ENCODE measurements around the gene MYH15. TPM values are rescaled to one million over a fixed set of nuclear protein-coding genes. Genes with fewer than 3 reads are reported as not detected.

The MYH15 gene
- total RNA-seq, 1 experiment from 2014 or later: 0.09 TPM

DNA sequence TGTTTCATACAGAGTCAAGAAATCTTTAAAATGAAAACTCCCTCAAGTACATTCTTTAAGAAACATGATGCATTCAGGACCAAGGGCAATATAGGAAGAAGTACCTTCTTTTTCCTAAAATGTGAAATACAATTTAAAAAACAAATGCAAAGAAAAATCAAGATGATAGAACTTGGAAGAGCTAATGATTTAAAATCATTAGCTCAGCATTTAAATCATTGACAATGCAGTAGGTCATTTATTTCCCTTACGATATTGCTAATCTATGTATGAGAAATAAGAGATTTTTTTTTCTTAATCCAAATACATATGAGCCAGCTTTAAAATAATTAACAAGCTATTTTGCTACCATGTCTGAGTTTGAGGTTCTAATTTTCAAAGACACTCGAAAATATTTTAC, 108.6 kb downstream of the MYH15 start (continued):
- TF ChIP-seq, protein P1, sequence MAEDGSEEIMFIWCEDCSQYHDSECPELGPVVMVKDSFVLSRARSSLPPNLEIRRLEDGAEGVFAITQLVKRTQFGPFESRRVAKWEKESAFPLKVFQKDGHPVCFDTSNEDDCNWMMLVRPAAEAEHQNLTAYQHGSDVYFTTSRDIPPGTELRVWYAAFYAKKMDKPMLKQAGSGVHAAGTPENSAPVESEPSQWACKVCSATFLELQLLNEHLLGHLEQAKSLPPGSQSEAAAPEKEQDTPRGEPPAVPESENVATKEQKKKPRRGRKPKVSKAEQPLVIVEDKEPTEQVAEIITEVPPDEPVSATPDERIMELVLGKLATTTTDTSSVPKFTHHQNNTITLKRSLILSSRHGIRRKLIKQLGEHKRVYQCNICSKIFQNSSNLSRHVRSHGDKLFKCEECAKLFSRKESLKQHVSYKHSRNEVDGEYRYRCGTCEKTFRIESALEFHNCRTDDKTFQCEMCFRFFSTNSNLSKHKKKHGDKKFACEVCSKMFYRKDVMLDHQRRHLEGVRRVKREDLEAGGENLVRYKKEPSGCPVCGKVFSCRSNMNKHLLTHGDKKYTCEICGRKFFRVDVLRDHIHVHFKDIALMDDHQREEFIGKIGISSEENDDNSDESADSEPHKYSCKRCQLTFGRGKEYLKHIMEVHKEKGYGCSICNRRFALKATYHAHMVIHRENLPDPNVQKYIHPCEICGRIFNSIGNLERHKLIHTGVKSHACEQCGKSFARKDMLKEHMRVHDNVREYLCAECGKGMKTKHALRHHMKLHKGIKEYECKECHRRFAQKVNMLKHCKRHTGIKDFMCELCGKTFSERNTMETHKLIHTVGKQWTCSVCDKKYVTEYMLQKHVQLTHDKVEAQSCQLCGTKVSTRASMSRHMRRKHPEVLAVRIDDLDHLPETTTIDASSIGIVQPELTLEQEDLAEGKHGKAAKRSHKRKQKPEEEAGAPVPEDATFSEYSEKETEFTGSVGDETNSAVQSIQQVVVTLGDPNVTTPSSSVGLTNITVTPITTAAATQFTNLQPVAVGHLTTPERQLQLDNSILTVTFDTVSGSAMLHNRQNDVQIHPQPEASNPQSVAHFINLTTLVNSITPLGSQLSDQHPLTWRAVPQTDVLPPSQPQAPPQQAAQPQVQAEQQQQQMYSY (CRISPR knock-in tag; IDR thresholded peaks at IDR 0.05): no peak
- TF ChIP-seq, protein P2, sequence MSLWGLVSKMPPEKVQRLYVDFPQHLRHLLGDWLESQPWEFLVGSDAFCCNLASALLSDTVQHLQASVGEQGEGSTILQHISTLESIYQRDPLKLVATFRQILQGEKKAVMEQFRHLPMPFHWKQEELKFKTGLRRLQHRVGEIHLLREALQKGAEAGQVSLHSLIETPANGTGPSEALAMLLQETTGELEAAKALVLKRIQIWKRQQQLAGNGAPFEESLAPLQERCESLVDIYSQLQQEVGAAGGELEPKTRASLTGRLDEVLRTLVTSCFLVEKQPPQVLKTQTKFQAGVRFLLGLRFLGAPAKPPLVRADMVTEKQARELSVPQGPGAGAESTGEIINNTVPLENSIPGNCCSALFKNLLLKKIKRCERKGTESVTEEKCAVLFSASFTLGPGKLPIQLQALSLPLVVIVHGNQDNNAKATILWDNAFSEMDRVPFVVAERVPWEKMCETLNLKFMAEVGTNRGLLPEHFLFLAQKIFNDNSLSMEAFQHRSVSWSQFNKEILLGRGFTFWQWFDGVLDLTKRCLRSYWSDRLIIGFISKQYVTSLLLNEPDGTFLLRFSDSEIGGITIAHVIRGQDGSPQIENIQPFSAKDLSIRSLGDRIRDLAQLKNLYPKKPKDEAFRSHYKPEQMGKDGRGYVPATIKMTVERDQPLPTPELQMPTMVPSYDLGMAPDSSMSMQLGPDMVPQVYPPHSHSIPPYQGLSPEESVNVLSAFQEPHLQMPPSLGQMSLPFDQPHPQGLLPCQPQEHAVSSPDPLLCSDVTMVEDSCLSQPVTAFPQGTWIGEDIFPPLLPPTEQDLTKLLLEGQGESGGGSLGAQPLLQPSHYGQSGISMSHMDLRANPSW (CRISPR knock-in tag; conservative IDR thresholded peaks at IDR 0.05; ENCODE audit: low read depth): no peak
- TF ChIP-seq ZNF423 (CRISPR knock-in tag; IDR thresholded peaks at IDR 0.05) (no peak), GABPB1 (CRISPR knock-in tag; IDR thresholded peaks at IDR 0.05) (no peak), FOXK1 (CRISPR knock-in tag; IDR thresholded peaks at IDR 0.05) (no peak)

DNA sequence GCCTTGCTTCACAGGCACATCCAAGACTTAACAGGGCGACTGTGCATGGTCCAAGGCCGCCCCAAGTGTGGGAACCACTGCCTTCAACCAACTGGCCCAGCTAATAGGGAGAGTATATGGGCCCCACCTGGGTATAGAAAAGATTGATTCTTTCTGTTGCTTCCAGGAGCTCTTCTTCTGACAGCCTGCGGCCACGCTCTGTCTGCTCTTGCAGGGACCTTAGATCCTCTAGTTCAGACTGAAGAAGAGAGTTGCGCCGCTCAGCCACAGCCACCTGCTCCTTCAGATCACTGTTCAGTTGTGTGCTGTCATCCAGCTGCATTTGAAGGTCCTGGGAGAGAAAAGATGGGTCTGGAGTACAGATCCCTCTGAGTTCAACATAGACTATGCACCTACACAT, 111.9 kb downstream of the MYH15 start:
- Mint-ChIP-seq H3K27ac (no peak overlapping the region), H3K36me3 (no peaks in the 10 kb centered on the region), H3K4me1 (peaks cover 5% of the 10 kb centered on the region), H3K4me3 (no peak overlapping the region), H3K27me3 (ENCODE audit: low read depth) (no peaks in the 10 kb centered on the region), H3K9me3 (peaks cover 8% of the 10 kb centered on the region)
- POLR2A ChIA-PET: no interaction called here
- CTCF ChIA-PET: no interaction called here
- no peak for DNase-seq (ENCODE audit: low spot score)
- no peak for ATAC-seq
- TF ChIP-seq, protein P3, sequence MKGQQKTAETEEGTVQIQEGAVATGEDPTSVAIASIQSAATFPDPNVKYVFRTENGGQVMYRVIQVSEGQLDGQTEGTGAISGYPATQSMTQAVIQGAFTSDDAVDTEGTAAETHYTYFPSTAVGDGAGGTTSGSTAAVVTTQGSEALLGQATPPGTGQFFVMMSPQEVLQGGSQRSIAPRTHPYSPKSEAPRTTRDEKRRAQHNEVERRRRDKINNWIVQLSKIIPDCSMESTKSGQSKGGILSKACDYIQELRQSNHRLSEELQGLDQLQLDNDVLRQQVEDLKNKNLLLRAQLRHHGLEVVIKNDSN (CRISPR knock-in tag; IDR thresholded peaks at IDR 0.05): no peak
- TF ChIP-seq NFE2L1 (CRISPR knock-in tag; IDR thresholded peaks at IDR 0.05): no peak
- TF ChIP-seq, protein P4, sequence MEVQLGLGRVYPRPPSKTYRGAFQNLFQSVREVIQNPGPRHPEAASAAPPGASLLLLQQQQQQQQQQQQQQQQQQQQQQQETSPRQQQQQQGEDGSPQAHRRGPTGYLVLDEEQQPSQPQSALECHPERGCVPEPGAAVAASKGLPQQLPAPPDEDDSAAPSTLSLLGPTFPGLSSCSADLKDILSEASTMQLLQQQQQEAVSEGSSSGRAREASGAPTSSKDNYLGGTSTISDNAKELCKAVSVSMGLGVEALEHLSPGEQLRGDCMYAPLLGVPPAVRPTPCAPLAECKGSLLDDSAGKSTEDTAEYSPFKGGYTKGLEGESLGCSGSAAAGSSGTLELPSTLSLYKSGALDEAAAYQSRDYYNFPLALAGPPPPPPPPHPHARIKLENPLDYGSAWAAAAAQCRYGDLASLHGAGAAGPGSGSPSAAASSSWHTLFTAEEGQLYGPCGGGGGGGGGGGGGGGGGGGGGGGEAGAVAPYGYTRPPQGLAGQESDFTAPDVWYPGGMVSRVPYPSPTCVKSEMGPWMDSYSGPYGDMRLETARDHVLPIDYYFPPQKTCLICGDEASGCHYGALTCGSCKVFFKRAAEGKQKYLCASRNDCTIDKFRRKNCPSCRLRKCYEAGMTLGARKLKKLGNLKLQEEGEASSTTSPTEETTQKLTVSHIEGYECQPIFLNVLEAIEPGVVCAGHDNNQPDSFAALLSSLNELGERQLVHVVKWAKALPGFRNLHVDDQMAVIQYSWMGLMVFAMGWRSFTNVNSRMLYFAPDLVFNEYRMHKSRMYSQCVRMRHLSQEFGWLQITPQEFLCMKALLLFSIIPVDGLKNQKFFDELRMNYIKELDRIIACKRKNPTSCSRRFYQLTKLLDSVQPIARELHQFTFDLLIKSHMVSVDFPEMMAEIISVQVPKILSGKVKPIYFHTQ (CRISPR knock-in tag; IDR thresholded peaks at IDR 0.05): no peak

DNA sequence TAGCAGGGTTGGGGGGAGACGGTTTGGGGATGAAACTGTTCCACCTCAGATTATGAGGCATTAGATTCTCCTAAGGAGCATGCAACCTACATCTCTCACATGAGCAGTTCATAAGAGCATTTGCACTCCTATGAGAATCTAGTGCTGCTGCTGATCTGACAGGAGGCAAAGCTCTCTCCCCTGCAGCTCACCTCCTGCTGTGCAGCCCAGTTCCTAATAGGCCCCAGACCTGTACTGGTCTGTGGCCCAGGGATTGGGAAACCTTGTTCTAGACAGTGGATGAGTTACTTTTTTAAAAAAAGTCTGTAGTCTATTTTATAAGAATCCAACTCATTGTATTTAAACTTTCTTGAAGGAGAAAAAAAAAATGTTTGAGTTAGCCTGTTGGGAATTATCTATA, 114.1 kb downstream of the MYH15 start:
- ChIA-PET POLR2A (no interaction called here), CTCF (no interaction called here)
- DNase-seq (ENCODE audit: low spot score) (no peak), ATAC-seq (no peak)
- no peak overlapping the region for H3K4me3 Mint-ChIP-seq
- H3K4me1 Mint-ChIP-seq: peaks cover 9% of the 10 kb centered on the region
- H3K27ac Mint-ChIP-seq: no peak overlapping the region
- peaks cover 8% of the 10 kb centered on the region for H3K9me3 Mint-ChIP-seq
- TF ChIP-seq ZNF317 (CRISPR knock-in tag; IDR thresholded peaks at IDR 0.05; ENCODE audit: borderline replicate concordance, low read depth) (no peak), CREB1 (CRISPR knock-in tag; IDR thresholded peaks at IDR 0.05) (no peak)
- no peaks in the 10 kb centered on the region for H3K27me3 Mint-ChIP-seq (ENCODE audit: low read depth)
- H3K36me3 Mint-ChIP-seq: no peaks in the 10 kb centered on the region

DNA sequence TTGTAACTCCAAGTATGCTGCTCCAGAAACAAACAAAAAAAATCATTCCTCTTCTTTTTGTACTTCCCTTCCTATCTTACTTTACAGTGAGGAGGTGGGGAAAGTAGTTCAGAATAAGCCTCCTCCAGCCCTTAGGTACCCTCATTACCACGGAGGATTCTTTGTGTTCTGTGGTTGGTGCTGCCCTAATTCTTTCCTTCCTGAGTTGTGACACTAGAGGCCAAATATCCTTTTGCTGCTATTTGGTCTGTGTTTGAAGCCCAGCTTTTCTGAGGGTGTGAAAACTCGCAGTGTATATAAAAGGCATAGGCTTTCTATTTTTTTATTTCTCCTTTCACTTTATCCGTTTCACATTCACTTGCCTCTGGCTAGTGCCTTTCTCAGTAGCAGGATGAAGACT, 115.8 kb downstream of the MYH15 start:
- DNase-seq (ENCODE audit: low spot score) (no peak), ATAC-seq (no peak)
- Mint-ChIP-seq H3K9me3 (peaks cover under 1% of the 10 kb centered on the region), H3K27ac (no peak overlapping the region), H3K4me1 (peaks cover 12% of the 10 kb centered on the region), H3K27me3 (ENCODE audit: low read depth) (no peaks in the 10 kb centered on the region), H3K4me3 (no peak overlapping the region), H3K36me3 (no peaks in the 10 kb centered on the region)
- ChIA-PET POLR2A (no interaction called here), CTCF (no interaction called here)
- no peak for TF ChIP-seq EMX1 (CRISPR knock-in tag; IDR thresholded peaks at IDR 0.05)
- no peak for TF ChIP-seq ZNF263 (CRISPR knock-in tag; IDR thresholded peaks at IDR 0.05; ENCODE audit: low read depth)
- no peak for TF ChIP-seq NFYB (CRISPR knock-in tag; conservative IDR thresholded peaks at IDR 0.05; ENCODE audit: low read depth)
